GM19025 (cell line): ENCODE measurements around the gene IGF2R.
"Not testable (repeated sequence)": the region's sequence is repeated elsewhere in the genome, so short reads cannot be mapped to it uniquely, and the experiment has no call there.

Experiments
- ATAC-seq: cut with Tn5 transposase; IDR thresholded peaks from one replicate; pipeline ENCODE4 v1.9.1; 2021; ENCODE audit warnings: mild to moderate bottlenecking, low read depth, moderate library complexity; ENCODE audit not compliant: unreplicated experiment

Gene IGF2R, protein sequence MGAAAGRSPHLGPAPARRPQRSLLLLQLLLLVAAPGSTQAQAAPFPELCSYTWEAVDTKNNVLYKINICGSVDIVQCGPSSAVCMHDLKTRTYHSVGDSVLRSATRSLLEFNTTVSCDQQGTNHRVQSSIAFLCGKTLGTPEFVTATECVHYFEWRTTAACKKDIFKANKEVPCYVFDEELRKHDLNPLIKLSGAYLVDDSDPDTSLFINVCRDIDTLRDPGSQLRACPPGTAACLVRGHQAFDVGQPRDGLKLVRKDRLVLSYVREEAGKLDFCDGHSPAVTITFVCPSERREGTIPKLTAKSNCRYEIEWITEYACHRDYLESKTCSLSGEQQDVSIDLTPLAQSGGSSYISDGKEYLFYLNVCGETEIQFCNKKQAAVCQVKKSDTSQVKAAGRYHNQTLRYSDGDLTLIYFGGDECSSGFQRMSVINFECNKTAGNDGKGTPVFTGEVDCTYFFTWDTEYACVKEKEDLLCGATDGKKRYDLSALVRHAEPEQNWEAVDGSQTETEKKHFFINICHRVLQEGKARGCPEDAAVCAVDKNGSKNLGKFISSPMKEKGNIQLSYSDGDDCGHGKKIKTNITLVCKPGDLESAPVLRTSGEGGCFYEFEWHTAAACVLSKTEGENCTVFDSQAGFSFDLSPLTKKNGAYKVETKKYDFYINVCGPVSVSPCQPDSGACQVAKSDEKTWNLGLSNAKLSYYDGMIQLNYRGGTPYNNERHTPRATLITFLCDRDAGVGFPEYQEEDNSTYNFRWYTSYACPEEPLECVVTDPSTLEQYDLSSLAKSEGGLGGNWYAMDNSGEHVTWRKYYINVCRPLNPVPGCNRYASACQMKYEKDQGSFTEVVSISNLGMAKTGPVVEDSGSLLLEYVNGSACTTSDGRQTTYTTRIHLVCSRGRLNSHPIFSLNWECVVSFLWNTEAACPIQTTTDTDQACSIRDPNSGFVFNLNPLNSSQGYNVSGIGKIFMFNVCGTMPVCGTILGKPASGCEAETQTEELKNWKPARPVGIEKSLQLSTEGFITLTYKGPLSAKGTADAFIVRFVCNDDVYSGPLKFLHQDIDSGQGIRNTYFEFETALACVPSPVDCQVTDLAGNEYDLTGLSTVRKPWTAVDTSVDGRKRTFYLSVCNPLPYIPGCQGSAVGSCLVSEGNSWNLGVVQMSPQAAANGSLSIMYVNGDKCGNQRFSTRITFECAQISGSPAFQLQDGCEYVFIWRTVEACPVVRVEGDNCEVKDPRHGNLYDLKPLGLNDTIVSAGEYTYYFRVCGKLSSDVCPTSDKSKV (N-terminal part only)

DNA sequence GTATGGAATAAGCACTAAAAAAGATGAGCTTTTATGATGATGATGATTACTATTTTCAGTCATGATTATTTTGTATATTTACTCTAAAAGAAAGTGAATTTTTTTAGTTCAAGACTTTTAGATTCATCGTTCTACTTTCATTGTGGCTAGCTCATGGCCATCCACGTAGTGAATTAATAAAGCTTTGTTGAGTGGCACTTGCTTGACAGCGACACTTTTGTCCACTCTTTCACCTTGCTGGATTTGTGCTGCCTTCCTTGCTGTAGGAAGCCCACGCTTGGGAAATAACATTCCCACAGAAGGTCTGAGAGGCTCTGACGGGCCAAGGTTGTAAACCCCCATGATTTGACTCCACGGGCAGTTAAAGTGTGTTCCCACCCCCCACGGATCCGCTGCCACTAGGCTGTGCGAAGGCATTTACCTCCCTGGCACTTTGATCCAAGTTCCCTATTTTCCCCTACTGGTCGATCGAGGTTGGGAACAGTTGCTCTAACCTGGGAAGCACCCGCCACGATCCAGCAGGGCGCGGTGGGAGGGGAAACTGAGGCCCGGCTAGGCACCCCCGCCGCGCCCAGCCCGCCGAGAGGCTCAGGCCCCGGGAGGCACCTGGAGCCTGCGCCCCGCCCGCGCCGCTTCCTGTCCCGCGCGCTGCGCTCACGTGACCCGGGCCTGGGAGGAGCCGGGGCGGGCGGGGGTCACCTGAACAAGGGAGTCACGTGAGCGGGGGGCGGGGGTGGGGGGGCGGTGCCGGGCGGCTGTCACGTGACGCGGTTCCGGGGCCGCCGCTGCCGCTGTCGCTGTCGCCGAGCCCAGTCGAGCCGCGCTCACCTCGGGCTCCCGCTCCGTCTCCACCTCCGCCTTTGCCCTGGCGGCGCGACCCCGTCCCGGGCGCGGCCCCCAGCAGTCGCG is at the start of gene IGF2R:
Gene IGF2R (plus strand): TSS at position 788 of the 909 bp plus-strand sequence. CDS start 165 bp downstream, outside the sequence.
- ATAC-seq: peak; percentile 86

DNA sequence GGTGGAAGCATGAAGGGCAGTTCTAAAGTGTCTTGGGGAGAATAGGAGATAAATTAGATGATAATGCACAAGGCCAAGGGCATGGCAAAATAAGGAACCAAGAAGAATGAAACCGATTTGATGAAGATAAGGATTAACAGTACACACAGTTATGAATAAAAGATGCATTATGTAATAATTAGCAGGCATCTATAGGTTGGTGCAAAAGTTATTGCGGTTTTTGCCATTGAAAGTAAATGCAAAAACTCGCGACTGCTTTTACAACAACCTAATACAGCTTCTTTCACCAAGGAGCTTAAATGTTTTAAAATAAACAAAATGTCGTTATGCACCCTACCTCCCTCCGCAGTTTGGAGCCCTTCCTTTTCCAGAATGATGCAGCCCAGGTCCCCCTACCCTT is 49.1 kb upstream of the IGF2R start:
- ATAC-seq: no peak

DNA sequence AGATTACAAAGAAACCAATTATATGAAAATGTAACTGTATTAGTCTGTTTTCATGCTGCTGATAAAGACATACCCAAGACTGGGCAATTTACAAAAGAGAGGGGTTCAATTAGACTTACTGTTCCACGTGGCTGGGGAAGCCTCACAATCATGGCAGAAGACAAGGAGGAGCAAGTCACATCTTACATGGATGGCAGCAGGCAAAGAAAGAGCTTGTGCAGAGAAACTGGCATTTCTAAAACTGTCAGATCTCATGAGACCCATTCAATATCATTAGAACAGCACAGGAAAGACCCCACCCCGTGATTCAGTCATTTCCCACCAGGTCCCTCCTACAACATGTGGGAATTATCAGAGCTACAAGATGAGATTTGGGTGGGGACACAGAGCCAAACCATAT is 44.7 kb upstream of the IGF2R start:
- ATAC-seq: not testable (repeated sequence)

DNA sequence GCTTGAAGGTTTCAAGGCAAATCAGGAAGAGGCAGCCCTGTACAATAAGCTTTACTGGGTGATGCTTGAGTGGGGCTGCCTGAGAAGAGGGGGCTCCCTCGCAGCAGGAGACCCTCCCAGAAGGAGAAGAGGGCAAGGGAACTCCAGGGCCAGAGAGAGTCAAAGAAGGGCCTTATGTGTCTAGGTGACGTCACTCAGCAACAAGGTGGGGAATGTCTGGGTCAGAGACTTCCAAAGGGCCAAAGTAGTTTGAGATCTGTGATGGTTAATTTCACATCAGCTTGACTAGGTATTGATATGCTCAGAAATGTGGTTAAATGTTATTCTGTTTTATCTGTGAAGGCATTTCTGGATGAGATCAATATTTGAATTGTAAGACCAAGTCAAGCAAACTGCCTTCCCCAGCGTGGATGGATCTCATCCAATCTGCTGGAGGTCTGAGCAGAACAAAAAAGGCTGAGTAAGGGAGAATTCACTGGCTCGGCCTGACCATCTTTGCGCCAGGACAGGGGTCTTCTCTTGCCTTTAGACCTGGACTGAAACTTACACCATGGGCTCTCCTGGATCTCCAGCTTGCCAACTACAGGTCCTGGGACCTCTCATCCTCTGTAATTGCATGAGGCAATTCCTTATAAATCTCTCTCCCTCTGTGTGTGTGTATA is 42.2 kb upstream of the IGF2R start:
- ATAC-seq: no peak

DNA sequence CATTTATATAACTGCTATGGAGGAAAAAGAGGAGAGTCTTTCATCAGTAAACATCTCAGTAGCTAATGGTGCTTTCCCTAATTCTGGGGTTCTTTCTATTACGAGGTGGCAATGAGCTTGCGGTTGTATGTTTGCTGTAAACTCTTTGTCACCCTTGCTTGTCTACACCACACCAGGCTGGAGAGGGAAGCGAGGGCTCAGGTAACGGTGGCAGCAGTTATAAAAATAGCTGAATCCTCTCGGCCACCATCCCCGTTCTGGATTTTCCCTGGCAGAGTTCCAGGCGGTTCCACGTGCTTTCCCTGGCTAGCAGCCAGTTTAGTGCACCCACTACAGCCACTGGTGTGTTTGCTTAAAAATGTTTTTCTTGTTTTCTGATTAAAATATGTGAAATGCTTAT is 39.1 kb upstream of the IGF2R start:
- peak; percentile 51 for ATAC-seq

DNA sequence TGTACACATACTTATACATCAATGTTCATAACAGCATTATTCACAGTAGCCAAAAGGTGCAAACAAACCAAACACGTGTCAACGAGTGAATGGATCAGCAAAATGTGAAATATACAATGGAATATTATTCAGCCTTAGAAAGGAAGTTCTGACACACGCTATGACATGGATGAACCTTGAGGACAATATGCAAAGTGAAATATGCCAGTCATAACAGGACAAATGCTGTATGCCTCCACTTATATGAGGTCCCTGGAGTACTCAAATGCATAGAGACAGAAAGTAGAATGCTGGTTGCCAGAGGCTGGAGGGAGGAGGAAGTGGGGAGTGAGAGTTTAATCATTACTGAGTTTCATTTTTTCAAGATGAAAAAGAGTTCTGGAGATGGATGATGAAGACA is 37.8 kb upstream of the IGF2R start:
- peak; percentile 79 for ATAC-seq

DNA sequence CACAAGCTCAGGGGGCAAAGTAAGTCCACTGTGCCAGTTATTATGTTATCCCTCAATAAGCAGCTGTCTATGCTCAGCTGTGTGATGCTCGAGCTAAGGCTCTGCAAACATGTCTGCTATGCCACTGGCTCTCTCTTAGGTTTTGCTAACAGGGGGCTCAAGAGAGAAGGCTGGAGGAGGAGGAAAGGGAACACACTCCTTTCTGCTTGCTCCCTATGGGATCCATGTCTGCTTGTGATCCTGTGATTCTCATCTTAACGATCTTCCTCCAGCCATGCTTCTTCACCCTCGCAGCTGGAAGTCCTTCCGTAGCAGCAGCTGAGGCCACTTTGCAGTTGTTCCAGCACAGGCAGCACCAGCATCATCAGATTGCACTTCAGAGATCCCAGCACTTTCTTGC is 37.0 kb upstream of the IGF2R start:
- no peak for ATAC-seq

DNA sequence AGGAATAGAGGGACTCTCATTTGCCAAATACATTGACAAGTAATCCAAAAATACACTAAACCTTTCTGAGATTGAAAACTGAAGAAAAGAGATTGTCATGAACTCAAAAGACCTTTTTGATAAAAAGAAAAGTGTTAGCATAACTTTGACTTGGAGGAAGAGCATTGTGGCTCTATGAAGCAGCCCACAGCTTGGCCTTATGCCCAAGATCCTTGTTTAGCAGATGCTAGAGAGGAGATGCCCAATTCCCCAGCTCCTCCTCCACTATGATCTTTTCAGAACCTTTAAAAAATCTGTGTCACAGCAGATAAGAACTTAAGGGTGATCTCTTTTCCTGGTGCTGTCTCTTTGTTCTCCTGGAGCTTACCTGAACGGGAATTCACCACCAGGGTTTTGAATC is 35.8 kb upstream of the IGF2R start:
- ATAC-seq: no peak

DNA sequence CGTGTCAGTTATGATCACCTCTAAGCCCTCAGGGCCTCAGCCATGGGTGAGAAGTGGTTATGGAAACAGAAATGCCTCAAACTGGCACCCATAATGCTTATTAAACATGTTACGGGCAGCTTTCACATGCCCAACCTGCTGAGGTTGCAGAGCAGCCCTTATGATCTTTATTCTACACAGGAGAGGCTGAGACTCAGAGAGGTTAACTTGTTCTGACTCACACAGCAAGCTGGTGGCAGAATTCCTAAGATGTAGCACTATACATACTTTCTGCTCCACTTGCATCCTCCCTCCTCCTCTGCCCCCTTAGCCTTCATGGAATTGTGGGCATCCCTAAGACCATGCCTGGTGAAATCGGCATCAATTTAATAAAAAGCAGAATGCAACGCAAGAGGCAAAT is 34.7 kb upstream of the IGF2R start:
- ATAC-seq: no peak

DNA sequence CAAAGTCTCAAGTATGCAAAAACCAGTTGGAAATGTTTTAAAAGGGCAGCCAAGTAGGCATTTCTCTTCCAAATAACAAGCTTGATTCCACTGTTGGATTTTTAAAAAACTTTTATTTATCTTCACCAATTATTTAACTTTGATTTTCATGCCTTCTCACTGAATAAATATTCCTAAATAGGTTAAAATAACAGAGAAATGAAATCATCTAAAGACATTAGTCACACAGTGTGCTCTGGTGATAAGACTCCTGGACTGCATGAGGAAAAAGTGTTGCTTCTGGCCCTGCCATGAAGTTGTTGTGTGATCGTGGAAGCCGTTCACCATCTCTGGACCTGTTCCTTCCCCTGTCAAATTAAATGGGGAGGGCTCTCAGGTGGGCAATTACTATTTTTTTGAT is 33.8 kb upstream of the IGF2R start:
- no peak for ATAC-seq

DNA sequence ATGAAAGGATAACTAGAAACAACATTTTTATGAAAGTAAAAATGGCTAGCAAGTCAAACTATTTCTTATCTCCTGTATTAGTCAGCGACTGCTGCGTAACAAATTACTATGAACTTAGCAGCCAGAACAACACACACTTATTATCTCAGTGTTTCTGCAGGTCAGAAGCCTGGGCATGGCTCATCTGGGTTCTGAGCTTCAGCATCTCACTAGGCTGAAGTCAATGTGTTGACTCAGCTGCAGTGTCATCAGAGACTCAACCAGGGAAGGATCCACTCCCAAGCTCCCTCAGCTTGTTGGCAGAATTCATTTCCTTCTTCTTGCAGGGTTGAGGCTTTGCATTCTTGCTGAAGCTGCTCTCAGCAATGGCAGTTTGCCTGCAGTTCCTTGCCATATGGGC is 33.2 kb upstream of the IGF2R start:
- ATAC-seq: no peak

DNA sequence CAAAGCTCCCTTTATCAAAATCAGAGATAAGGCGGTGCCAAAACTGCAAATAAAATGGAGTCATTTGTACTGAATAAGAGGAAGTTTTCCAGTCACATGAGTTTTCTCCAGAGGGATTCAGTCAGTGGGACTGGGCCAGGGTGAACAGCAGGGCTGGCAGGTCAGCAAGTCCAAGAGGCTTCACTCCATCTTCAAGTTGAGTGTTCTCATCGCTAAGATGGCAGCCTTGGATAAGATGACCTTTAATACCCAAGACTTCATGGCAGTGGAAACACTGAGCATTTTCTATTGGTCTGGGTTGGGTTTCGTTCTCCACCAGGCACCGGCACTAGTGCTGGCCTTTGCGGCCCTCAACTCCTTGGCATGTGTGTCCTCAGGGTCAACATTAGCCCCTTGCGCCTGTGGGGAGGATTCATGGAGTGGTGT is 29.3 kb upstream of the IGF2R start:
- no peak for ATAC-seq

DNA sequence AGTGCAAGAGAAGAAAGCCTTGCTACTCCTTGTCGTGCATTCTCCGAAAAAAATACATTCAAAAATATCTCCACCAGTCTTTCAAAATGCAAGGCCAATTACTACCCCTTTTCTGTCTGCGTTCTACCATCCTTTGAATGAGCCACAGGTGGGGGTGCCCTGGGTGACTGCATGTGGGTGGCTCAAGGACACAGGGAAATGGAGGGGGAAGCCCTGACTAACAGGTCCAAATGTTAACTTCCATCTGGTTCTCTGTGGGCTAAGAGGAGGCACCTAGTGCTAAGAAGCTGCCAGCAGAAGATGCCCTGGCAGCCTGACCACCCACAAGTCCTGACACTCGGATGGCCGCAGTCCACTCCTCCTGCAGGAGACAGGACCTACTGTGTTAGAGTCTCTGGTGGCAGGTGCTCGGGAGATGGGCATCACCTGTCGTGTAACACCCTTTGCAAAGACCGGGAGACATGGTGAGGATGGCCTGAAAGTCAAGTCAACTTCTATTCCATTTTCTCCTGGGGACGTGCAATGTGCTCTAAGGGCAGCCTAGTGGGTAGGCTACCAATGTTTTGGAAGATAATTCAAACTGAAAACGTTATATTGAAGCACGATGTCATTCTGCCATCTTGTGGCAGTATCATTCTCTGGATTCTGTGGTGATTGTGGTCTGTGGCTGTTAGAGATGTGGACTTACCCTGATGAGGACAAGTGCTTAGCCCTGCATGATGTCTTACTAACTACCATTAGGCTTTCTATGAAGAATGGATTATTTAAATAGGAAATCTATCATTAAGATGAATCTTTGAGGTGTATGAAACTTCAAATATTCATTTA is 27.4 kb upstream of the IGF2R start:
- ATAC-seq: peak; percentile 87

DNA sequence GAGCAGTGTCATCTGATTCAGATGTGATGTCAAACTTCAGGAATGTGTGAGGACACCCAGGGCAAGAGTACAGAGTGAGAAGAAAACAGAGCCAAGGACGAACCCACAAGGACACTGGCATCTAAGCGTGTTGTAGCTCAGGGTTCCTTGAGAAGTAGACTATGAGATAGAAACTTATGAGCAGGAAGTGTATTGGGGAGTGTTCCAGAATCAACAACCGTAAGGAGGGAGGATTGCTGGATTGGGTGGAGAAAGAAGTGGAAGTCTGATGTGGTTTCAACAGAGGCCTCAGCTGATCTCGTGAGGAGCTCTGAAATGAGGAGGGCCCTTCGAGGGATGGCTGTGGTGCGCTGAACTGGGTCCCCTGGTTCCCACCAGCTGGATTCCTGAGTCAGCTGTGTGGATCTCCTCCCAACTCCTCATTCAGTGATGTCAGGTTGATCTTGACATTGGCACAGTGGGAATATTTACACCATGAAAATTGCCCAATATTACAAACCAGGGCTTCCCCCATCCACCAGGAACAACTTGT is 25.7 kb upstream of the IGF2R start:
- ATAC-seq: no peak

DNA sequence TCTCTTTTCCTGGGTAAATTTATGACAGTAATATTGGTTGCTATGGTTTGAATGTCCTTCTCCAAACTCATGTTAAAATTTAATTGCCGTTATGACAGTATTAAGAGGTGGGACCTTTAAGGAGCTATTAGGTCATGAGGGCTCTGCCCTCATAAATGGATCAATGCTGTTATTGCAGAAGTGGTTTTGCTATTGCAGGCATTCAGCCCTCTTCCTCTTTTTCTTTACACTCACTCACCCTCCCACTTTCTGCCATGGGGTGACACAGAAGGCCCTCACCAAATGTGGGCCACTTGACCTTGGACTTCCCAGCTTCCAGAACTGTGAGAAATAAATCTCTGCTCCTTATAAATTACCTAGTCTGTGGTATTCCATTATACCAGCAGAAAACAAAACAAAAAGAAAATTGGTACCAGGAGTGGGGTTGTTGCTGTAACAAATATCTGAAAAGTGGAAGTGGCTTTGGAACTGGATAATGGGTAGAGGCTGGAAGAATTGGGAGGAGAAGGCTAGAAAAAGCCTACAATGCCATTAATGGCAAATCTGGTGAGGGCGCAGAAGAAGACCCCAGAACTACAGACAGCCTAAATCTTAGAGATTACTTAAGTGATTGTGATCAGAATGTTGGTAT is 24.8 kb upstream of the IGF2R start:
- ATAC-seq: no peak

DNA sequence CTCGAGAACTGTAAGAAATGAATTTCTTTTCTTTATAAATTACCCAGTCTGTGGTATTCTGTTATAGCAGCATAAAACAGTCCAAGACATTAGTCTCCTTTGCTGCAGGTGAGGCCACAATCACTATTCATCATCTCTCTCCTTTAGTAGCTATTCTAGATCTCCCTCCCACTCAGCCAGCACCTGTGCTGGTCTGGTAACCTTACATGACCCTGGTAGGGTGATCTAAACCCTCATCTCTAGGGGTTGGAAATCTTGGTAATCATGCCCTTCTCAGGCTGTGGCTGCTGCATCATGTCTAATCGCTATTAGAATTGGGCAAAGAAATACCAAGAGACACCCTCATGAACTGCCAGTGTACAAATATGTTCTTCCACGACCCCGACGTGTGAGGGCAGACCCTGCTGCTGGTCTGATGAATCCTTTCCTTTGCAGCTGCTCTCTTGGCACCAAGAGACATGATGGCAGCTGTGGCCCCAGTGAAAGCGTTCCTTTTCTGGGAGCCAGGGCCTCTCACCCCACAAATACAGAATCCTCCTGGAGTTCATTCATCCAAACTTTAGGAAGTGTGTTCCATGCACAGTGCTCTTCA is 23.0 kb upstream of the IGF2R start:
- ATAC-seq: no peak

DNA sequence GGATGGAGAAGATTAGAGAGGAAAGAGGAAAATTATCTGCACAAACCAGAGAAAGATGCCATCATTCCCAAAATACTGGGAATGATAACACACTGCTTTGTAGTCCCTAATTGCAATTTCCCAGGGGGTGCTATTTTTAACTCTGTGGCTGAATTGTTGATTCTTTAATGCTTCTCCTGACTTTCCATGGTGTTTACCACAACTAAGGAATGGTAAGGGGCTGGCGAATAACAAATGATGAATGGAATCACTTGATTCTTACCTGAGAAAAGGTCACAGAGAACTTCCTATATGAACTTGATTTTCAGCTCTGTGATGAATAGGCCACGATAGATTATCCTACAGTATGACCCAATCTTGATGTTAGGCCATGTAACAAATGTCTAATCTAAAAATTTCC is 22.0 kb upstream of the IGF2R start:
- no peak for ATAC-seq
